Activated T-helper 17 cell treated with anti-CD3 and anti-CD28 coated beads, Interleukin-2, amount 50 U/mL, for 72 hours (primary cell): ENCODE results near the gene GJD3. TPM values are rescaled to one million over a fixed set of nuclear protein-coding genes. Genes with fewer than 3 reads are reported as not detected.
"Not testable (repeated sequence)": the region's sequence is repeated elsewhere in the genome, so short reads cannot be mapped to it uniquely, and the experiment has no call there.

Experiments
- ATAC-seq: fragments of 150-1000 bp; cut with Tn5 transposase; replicated peaks from 2 replicates; pipeline ENCODE4 v1.10.0; 2021; ENCODE audit warnings: mild to moderate bottlenecking, moderate library complexity
- H3K27ac Mint-ChIP-seq: one replicate; pipeline ENCODE4 v1.8.0; 2022; ENCODE audit warnings: mixed read lengths
- H3K27me3 Mint-ChIP-seq: one replicate; pipeline ENCODE4 v1.8.0; 2022; ENCODE audit warnings: mixed read lengths
- H3K36me3 Mint-ChIP-seq: one replicate; pipeline ENCODE4 v1.8.0; 2022; ENCODE audit warnings: low read depth, mild to moderate bottlenecking, mixed read lengths
- H3K4me1 Mint-ChIP-seq: one replicate; pipeline ENCODE4 v1.8.0; 2022; ENCODE audit warnings: mixed read lengths
- H3K4me3 Mint-ChIP-seq: one replicate; pipeline ENCODE4 v1.8.0; 2022; ENCODE audit warnings: mild to moderate bottlenecking, mixed read lengths
- H3K9me3 Mint-ChIP-seq: one replicate; pipeline ENCODE4 v1.8.0; 2022; ENCODE audit warnings: mixed read lengths
- total RNA-seq, 2 donors: library from RNA; stranded (reverse); gene quantifications; one replicate each; pipeline ENCODE4 v1.2.3, GENCODE V29; 2022

Gene GJD3
- total RNA-seq, 2 donors from 2014 or later: not detected

DNA sequence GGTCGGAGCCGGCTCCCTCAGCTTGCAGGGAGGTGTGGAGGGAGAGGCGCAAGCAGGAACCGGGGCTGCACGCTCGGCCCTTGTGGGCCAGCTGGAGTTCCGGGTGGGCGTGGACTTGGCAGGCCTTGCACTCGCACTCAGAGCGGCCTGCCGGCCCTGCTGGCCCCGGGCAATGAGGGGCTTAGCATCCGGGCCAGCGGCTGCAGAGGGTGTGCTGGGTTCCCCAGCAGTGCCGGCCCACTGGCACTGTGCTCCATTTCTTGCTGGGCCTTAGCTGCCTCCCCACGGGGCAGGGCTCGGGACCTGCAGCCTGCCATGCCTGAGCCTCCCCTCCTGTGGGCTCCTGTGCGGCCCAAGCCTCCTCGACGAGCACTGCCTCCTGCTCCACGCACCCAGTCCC is 11.2 kb upstream of the GJD3 start:
- not testable (repeated sequence) for H3K27ac Mint-ChIP-seq, H3K36me3 Mint-ChIP-seq, H3K27me3 Mint-ChIP-seq, ATAC-seq, H3K9me3 Mint-ChIP-seq, H3K4me3 Mint-ChIP-seq
- peaks cover 22% of the 10 kb centered on the region for H3K4me1 Mint-ChIP-seq

- Mint-ChIP-seq H3K4me1 (peaks cover 22% of the 10 kb centered on the region), H3K9me3 (no peaks in the 10 kb centered on the region), H3K4me3 (no peak overlapping the region), H3K27me3 (peaks cover 4% of the 10 kb centered on the region), H3K27ac (no peak overlapping the region), H3K36me3 (no peaks in the 10 kb centered on the region)
- no peak for ATAC-seq
These were observed 10.4 kb upstream of the GJD3 start for GRCh38 chr17:40374821-40375498.

GRCh38 chr17:40373999-40374398 is 9.5 kb upstream of the GJD3 start:
- Mint-ChIP-seq H3K4me1 (peaks cover 22% of the 10 kb centered on the region), H3K4me3 (no peak overlapping the region), H3K9me3 (no peaks in the 10 kb centered on the region), H3K36me3 (no peaks in the 10 kb centered on the region), H3K27me3 (peaks cover 4% of the 10 kb centered on the region), H3K27ac (peak overlapping the region; percentile 29)
- no peak for ATAC-seq

DNA sequence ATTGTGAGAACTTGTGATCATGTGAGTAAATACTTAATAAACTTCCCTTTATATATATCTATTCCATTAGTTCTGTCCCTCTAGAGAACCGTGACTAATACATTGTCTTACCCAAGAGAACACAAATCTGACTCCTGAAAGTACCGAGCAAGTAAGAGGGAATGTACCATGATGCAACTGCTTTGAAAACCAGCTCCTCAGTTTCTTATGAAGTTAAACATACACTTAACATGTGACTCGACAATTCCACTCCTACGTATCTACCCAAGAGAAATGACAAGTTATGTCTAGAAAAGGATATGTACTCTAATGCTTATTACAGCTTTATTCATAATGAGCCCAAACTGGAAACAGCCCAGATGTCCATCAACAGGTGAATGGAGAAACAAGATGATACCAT is 8.8 kb upstream of the GJD3 start:
- Mint-ChIP-seq H3K27me3 (peaks cover 4% of the 10 kb centered on the region), H3K4me1 (peaks cover 22% of the 10 kb centered on the region), H3K36me3 (no peaks in the 10 kb centered on the region), H3K4me3 (no peak overlapping the region), H3K27ac (peak overlapping the region; percentile 29), H3K9me3 (no peaks in the 10 kb centered on the region)
- peak; percentile 96 for ATAC-seq

DNA sequence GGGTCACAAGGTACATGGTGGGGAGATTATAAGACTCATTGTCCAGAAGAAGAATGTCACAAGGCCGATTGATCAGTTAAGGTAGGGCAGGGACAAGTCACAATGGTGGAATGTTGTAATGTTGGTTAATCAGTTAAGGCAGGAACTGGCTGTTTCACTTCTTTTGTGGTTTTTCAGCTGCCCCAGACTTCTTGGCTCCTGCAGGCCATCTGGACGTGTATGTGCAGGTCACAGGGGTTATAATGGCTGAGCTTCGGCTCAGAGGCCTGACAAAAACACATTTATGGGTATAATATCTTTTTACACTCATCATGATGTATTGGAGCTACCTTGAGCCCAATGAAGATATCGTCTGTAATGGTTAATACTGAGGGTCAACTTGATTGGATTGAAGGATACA is 8.1 kb upstream of the GJD3 start:
- H3K9me3 Mint-ChIP-seq, H3K27me3 Mint-ChIP-seq, H3K36me3 Mint-ChIP-seq, H3K4me3 Mint-ChIP-seq, ATAC-seq: not testable (repeated sequence)
- Mint-ChIP-seq H3K4me1 (peaks cover 22% of the 10 kb centered on the region), H3K27ac (peak overlapping the region; percentile 29)

GRCh38 chr17:40372031-40372430 is 7.5 kb upstream of the GJD3 start:
- peaks cover 4% of the 10 kb centered on the region for H3K27me3 Mint-ChIP-seq

DNA sequence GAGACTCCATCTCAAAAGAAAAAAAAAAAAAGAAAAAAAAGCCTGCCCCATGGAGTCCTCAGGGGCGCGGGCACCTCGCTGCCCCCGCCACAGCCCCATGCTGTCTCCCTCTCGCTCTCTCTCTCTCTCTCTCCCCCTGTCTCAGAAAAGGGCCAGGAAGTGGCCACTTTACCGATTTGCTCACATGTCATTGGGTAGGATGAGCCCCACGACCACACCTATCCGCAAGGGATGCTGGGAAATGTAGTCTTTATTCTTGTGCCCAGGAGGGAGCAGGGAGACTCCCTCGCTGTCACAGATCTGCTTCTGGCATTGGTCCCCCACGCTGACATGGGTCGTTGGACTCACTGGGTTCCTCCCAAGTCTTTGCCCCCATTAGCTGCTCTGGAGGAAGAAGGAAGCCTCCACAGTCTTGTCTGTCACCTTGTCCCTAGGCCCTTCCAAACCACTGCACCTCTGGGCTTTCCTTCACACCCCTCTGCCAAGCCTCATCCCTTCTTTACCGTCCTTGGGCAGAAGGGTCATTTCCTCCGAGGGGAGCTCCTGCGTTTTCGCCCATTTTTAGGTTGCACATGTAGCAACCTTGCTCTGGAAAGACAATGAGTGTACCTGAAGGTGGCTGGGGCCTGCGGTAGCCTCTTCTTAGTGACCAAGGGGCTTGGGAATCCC is 6.9 kb upstream of the GJD3 start:
- no peaks in the 10 kb centered on the region for H3K9me3 Mint-ChIP-seq
- peak; percentile 44 for ATAC-seq
- no peaks in the 10 kb centered on the region for H3K27me3 Mint-ChIP-seq
- no peaks in the 10 kb centered on the region for H3K36me3 Mint-ChIP-seq
- H3K27ac Mint-ChIP-seq: no peak overlapping the region
- peaks cover 17% of the 10 kb centered on the region for H3K4me1 Mint-ChIP-seq
- H3K4me3 Mint-ChIP-seq: no peak overlapping the region

More at GRCh38 chr17:40372031-40372430, 7.5 kb upstream of the GJD3 start:
- H3K4me1 Mint-ChIP-seq: peaks cover 21% of the 10 kb centered on the region
- H3K9me3 Mint-ChIP-seq: no peaks in the 10 kb centered on the region
- H3K36me3 Mint-ChIP-seq: no peaks in the 10 kb centered on the region
- ATAC-seq: no peak
- no peak overlapping the region for H3K27ac Mint-ChIP-seq
- no peak overlapping the region for H3K4me3 Mint-ChIP-seq

DNA sequence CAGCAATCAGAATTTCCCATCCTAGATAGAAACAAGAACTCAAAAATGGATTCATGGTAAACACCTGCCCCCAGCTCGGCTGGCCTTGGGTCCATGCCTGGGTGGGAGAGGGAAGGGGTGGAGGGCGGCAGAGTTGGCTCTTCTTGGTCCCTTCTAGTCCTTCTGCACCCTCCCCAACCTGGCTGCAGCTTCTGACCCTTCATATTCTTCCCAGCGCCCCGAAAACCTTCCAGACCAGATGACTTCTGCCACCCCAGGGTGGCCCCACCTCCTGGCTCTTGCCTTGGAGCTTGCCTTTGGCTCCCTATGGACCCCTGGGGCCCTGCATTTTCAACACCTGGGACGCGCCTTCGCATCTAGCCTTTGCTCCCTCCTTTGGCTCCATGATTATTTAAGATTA is 5.4 kb upstream of the GJD3 start:
- ATAC-seq: no peak
- no peaks in the 10 kb centered on the region for H3K9me3 Mint-ChIP-seq
- no peaks in the 10 kb centered on the region for H3K27me3 Mint-ChIP-seq
- H3K4me3 Mint-ChIP-seq: no peak overlapping the region
- H3K36me3 Mint-ChIP-seq: no peaks in the 10 kb centered on the region
- no peak overlapping the region for H3K27ac Mint-ChIP-seq
- peaks cover 17% of the 10 kb centered on the region for H3K4me1 Mint-ChIP-seq

- not testable (repeated sequence) for H3K27ac Mint-ChIP-seq, H3K4me3 Mint-ChIP-seq, ATAC-seq, H3K27me3 Mint-ChIP-seq, H3K9me3 Mint-ChIP-seq, H3K4me1 Mint-ChIP-seq, H3K36me3 Mint-ChIP-seq
These were observed 3.2 kb upstream of the GJD3 start for GRCh38 chr17:40367728-40368127.

GRCh38 chr17:40366861-40367518 is 2.5 kb upstream of the GJD3 start:
- Mint-ChIP-seq H3K4me1 (peaks cover 5% of the 10 kb centered on the region), H3K4me3 (no peak overlapping the region), H3K36me3 (no peaks in the 10 kb centered on the region), H3K9me3 (no peaks in the 10 kb centered on the region), H3K27me3 (peaks cover 2% of the 10 kb centered on the region), H3K27ac (no peak overlapping the region)
- ATAC-seq: no peak

- no peak overlapping the region for H3K27ac Mint-ChIP-seq
- no peak overlapping the region for H3K4me3 Mint-ChIP-seq
- H3K9me3 Mint-ChIP-seq: no peaks in the 10 kb centered on the region
- no peaks in the 10 kb centered on the region for H3K36me3 Mint-ChIP-seq
- peaks cover 3% of the 10 kb centered on the region for H3K4me1 Mint-ChIP-seq
- H3K27me3 Mint-ChIP-seq: peaks cover 6% of the 10 kb centered on the region
- ATAC-seq: no peak
These were observed 1.7 kb upstream of the GJD3 start for GRCh38 chr17:40366076-40366860.

GRCh38 chr17:40364906-40365305 is 369 bp upstream of the GJD3 start:
- Mint-ChIP-seq H3K27me3 (peaks cover 13% of the 10 kb centered on the region), H3K36me3 (no peaks in the 10 kb centered on the region), H3K9me3 (no peaks in the 10 kb centered on the region), H3K4me3 (peak overlapping the region; percentile 12), H3K27ac (no peak overlapping the region), H3K4me1 (no peaks in the 10 kb centered on the region)
- ATAC-seq: no peak

DNA sequence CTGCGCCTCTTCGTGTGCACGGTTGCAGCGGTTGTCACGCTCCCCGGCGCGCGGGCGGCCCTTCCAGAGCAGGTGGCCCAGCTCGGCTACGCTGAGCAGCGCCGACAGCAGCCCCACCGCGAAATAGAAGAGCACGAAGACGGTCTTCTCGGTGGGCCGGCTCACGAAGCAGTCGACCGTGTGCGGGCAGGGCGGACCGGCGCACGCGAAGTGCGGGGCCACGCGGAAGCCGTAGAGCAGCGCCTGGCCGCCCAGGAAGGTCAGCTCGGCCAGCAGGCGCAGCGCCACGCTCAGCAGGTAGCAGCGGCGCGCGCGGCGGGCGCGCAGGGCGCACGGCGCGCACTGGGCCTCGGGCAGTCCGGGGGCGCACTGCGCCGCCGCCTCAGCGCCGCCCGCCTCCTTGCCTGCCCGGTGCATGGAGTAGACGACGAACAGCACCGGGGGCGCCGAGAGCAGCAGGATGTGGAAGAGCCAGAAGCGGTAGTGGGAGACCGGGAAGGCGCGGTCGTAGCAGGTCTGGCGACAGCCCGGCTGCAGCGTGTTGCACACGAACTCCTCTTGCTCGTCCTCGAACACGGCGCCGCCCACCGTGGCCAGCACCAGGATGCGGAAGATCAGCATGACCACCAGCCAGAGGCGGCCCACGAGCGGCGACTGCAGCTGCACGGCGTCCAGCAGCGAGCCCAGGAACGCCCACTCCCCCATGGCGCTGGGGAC is 1.3 kb downstream of the GJD3 start:
- Mint-ChIP-seq H3K36me3 (no peaks in the 10 kb centered on the region), H3K4me3 (peak overlapping the region; percentile 38), H3K27me3 (peaks cover 13% of the 10 kb centered on the region), H3K4me1 (no peaks in the 10 kb centered on the region), H3K9me3 (no peaks in the 10 kb centered on the region), H3K27ac (no peak overlapping the region)
- peak; percentile 38 for ATAC-seq

DNA sequence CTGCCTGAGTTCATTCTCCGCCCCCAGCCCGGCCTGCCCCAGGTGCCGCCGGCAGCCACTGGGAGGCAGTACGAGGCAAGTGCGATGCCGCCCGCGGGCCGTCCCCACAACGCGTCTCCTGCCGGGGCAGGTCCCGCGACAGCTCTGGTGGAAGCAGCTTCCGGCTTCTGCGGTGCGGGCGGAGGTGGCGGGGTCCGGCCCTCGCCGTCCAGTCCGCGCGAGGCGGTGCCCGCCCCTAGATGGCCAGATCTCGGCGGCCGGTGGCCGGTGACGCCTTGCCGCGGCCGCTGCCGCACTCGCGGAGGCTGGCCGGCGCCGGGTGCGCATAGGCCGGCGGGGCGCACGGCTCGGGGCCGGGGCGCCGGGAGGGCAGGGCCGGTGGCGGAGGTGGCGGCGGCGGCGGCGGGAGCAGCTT is 1.8 kb downstream of the GJD3 start:
- H3K4me3 Mint-ChIP-seq: peak overlapping the region; percentile 38
- H3K36me3 Mint-ChIP-seq: no peaks in the 10 kb centered on the region
- ATAC-seq: peak; percentile 93
- H3K4me1 Mint-ChIP-seq: no peaks in the 10 kb centered on the region
- H3K27ac Mint-ChIP-seq: no peak overlapping the region
- H3K27me3 Mint-ChIP-seq: peaks cover 13% of the 10 kb centered on the region
- no peaks in the 10 kb centered on the region for H3K9me3 Mint-ChIP-seq
